Measurements from ENCODE around the gene DCUN1D3.

The DCUN1D3 gene

DNA sequence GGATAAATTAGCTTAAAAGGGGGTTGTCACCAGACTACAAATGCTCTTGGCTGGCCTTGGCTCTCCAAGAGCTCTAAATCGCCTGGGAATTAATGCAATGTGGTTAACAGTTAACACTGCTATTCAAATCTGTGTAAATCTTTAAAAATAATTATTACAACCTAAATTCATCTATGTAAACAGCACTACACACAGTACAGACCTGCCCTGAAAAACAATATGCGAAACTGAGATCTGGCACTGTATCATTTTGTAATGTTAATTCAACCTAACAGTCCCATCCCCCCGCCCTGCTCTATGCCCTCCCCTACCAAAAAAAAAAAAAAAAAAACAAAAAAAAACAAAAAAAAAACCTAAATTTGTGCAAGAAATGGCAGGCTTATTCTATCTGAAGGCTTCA, 40.9 kb downstream of the DCUN1D3 start:
- Histone ChIP-seq H3K4me3 (no peak overlapping the region), H3K27me3 (no peaks in the 10 kb centered on the region), H3K36me3 (peaks cover 9 to 34% (median 24%) of the 10 kb centered on the region in 3 donors), H3K4me1 (peaks cover 6 to 81% (median 40%) of the 10 kb centered on the region in 4 donors), H3K9me3 (no peaks in the 10 kb centered on the region), H3K27ac (peak overlapping the region in 1 of 2 donors; percentile 63)
- intact Hi-C loops (cut with DNase I; ENCODE audit: low total_unique reads): no loop called here
- DNase-seq: no peak
- TF ChIP-seq, protein P1, sequence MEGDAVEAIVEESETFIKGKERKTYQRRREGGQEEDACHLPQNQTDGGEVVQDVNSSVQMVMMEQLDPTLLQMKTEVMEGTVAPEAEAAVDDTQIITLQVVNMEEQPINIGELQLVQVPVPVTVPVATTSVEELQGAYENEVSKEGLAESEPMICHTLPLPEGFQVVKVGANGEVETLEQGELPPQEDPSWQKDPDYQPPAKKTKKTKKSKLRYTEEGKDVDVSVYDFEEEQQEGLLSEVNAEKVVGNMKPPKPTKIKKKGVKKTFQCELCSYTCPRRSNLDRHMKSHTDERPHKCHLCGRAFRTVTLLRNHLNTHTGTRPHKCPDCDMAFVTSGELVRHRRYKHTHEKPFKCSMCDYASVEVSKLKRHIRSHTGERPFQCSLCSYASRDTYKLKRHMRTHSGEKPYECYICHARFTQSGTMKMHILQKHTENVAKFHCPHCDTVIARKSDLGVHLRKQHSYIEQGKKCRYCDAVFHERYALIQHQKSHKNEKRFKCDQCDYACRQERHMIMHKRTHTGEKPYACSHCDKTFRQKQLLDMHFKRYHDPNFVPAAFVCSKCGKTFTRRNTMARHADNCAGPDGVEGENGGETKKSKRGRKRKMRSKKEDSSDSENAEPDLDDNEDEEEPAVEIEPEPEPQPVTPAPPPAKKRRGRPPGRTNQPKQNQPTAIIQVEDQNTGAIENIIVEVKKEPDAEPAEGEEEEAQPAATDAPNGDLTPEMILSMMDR (IDR thresholded peaks at IDR 0.05): no peak

DNA sequence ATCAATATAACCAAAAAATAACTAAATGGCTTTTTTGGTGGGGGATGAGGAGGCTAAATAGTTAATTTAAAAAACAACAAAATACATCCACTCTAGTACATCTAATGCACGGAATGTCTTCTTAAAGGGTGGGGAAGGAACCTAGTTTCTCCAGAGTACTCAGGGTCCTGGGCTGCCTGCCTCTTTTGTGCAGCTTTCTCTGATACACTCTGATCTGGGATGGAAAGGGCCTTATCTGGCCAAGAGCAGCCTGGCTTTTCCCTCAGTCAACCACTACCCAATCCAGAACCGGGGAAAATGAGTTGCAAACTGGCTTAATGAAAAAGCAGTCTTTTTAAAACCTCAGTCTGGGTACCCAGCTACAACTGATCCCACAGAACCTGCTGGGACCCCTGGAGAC, 42.9 kb downstream of the DCUN1D3 start:
- no peak for DNase-seq
- TF ChIP-seq, protein P1 (IDR thresholded peaks at IDR 0.05): no peak

DNA sequence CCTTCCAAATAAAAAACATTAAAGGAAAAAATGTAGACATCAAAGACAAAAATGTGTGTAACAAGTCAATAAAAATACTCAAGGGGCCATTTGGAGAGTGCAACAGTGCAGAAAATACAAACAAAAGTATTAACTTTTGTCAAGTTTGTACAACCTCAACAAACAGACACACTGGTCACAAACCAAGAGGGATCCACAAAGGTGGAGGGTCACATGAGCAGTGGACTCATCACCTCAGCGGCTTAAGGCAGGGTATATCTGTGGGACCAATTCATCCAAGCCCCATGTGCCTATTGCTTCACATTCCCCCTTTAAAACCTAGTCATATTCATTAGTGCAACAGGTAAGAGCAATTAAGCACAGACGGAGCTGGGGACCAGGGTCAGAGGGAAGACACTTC, 45.2 kb downstream of the DCUN1D3 start:
- TF ChIP-seq, protein P1 (IDR thresholded peaks at IDR 0.05): no peak
- Histone ChIP-seq H3K9me3 (no peaks in the 10 kb centered on the region), H3K27ac (no peak overlapping the region), H3K4me1 (peaks cover 9 to 82% (median 52%) of the 10 kb centered on the region in 4 donors), H3K27me3 (no peaks in the 10 kb centered on the region), H3K4me3 (no peak overlapping the region), H3K36me3 (peaks cover 4 to 11% (median 7%) of the 10 kb centered on the region in 3 donors)
- no peak for DNase-seq
- intact Hi-C loops (cut with DNase I; ENCODE audit: low total_unique reads): no loop called here

More for the DNA sequence above, 42.9 kb downstream of the DCUN1D3 start:
- Histone ChIP-seq H3K36me3 (peaks cover 9 to 32% (median 22%) of the 10 kb centered on the region in 3 donors), H3K9me3 (no peaks in the 10 kb centered on the region), H3K27ac (peak overlapping the region; percentile 15 to 56), H3K27me3 (no peaks in the 10 kb centered on the region), H3K4me1 (peaks cover 6 to 82% (median 47%) of the 10 kb centered on the region in 4 donors), H3K4me3 (no peak overlapping the region)
- intact Hi-C loops (cut with DNase I; ENCODE audit: low total_unique reads): no loop called here

DNA sequence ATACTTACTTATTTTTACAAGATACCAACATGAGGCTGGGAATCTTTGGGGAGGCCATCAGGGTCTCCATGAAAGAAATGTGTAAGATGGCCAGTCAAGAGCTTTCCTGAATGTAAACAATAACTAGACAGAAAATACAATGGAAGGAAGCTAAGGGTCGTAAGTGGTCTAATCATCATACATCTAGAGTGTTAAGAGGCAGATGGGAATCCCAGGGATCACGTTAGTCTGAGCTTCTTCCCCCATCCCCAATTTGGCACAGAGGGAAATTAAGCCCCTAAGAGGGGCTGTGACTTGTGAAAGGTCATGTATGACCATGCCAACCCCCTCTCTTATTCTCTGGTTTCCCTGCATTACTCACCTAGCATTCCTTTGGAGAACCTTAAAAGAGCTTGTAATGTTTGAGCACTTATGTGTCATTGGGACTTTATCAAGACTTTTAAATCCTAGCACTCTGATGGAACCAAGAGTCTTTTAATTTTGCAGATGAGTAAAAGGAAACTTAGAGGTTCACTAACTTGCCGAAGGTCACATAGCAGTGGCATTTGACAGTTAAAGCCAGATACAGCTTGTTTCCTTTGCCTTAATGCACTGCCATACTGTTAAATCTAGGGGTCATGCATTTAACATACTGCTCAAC, 46.1 kb downstream of the DCUN1D3 start:
- Histone ChIP-seq H3K4me1 (peaks cover 9 to 78% (median 48%) of the 10 kb centered on the region in 4 donors), H3K9me3 (no peaks in the 10 kb centered on the region), H3K27me3 (no peaks in the 10 kb centered on the region), H3K36me3 (peaks cover 4 to 7% (median 7%) of the 10 kb centered on the region in 3 donors), H3K4me3 (no peak overlapping the region), H3K27ac (peak overlapping the region; percentile 75 to 76)
- intact Hi-C loops (cut with DNase I; ENCODE audit: low total_unique reads): no loop called here
- DNase-seq: no peak
- TF ChIP-seq, protein P1 (IDR thresholded peaks at IDR 0.05): no peak

DNA sequence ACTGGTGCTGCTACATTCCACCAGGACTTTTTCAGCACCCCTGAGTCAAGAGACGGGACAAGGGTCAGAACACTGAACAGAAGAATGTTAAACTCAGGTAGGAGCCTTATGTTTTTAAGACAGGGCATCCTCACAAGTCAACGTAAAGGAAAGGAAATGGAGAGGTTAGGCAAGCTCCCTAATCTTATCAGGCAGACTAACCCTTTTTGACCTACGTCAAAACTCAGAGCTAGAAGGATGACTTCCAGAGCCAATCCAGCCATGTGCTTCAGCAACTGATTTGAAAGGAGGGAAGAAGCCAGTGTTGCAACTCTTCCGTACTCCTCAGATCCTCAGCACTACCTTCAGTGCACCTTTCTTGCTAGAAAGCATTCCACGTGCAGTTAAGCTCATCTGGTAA, 47.0 kb downstream of the DCUN1D3 start:
- TF ChIP-seq, protein P1 (IDR thresholded peaks at IDR 0.05): no peak
- H3K27me3 ChIP-seq: no peaks in the 10 kb centered on the region
- no peak overlapping the region for H3K4me3 ChIP-seq
- H3K27ac ChIP-seq: peak overlapping the region; percentile 75 to 76
- intact Hi-C loops (cut with DNase I; ENCODE audit: low total_unique reads): no loop called here
- H3K4me1 ChIP-seq: peaks cover 9 to 74% (median 45%) of the 10 kb centered on the region in 4 donors
- peaks cover 4 to 7% (median 7%) of the 10 kb centered on the region in 3 donors for H3K36me3 ChIP-seq
- no peak for DNase-seq
- H3K9me3 ChIP-seq: no peaks in the 10 kb centered on the region

Data from tibial artery (tissue), 4 donors.